Neutrophil (primary cell): ENCODE measurements around the gene DSC3.
"Not testable (repeated sequence)": the region's sequence is repeated elsewhere in the genome, so short reads cannot be mapped to it uniquely, and the experiment has no call there.

Source experiments
- H3K27ac ChIP-seq: fragments of 200-600 bp; sonication (generic); 2 replicates; pipeline ENCODE4 v1.5.1; 2016; ENCODE audit warnings: mild to moderate bottlenecking, moderate library complexity
- H3K27me3 ChIP-seq: fragments of 200-600 bp; sonication (generic); 2 replicates; pipeline ENCODE4 v1.6.0; 2016; ENCODE audit warnings: mild to moderate bottlenecking
- H3K36me3 ChIP-seq: fragments of 200-600 bp; sonication (generic); 2 replicates; pipeline ENCODE4 v1.5.1; 2017
- H3K4me1 ChIP-seq, 2 experiments: fragments of 200-600 bp in 1 of 2; sonication (generic) in 1 of 2; 1 replicate in 1 of 2; 2 replicates in 1 of 2; pipeline versions ENCODE4 v1.5.1 to v1.6.1; 2013 to 2016; ENCODE audit warnings: low read depth in 1 of 2, low read length in 1 of 2, mild to moderate bottlenecking in 1 of 2, moderate library complexity in 1 of 2; ENCODE audit not compliant: control insufficient read depth in 1 of 2, insufficient read depth in 1 of 2
- H3K4me3 ChIP-seq, 2 experiments: fragments of 200-600 bp in 1 of 2; sonication (generic) in 1 of 2; 1 replicate in 1 of 2; 2 replicates in 1 of 2; pipeline ENCODE4 v1.5.1; 2013 to 2016; ENCODE audit warnings: low read depth in 1 of 2, low read length in 1 of 2, mild to moderate bottlenecking in 1 of 2, moderate library complexity in 1 of 2
- H3K9me3 ChIP-seq: fragments of 200-600 bp; sonication (generic); 2 replicates; pipeline ENCODE4 v1.5.1; 2016
- TF ChIP-seq, protein P1 (sequence below): fragments of 200-600 bp; sonication (generic); IDR thresholded peaks from 2 replicates; pipeline ENCODE4 v1.5.1; 2016; ENCODE audit warnings: antibody characterized with exemption

The DSC3 gene

DNA sequence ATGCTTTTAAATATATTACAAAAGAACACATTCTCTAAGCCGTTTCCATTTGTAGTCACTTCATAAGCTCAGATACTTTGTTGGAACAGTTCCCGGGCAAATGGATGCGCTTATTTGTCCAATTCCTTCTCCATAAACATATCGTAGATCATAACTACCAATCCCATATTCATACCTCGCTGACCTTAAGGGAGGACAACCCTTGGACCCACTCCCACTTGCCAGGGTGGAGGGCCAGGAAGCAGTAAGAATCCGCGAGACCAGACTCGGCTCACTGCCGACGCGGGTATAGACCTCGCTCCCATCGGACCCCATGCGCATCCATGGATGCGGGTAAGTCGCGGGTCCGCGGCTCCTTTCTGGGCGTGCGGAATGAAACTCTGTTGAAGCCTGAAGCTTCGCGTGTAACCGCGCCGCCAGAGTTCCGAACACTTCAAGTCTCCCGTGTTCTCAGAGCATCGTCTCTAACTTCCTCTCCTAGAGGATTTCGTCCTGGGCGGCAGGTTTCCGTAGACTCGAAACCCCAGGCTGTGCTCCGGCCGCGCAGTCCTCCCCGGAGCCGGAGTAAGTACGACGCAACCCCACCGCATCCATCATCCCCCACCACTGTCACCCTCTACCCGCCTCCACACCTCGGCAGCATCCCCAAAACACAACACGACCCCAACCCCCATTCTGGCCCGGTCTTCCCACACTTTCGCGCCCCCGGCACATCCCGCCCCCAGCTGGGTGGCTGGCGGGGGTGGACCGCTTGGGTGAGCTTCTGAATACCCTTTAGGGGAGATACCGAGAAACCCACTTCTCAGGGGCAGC is 1.1 kb downstream of the DSC3 start:
- no peak overlapping the region for H3K4me3 ChIP-seq
- H3K4me1 ChIP-seq, result peaks cover 0 to 11% of the 10 kb centered on the region in 2 experiments
- H3K36me3 ChIP-seq, result no peaks in the 10 kb centered on the region
- H3K9me3 ChIP-seq, result no peaks in the 10 kb centered on the region
- H3K27me3 ChIP-seq, result peaks cover 100% of the 10 kb centered on the region
- TF ChIP-seq, protein P1, sequence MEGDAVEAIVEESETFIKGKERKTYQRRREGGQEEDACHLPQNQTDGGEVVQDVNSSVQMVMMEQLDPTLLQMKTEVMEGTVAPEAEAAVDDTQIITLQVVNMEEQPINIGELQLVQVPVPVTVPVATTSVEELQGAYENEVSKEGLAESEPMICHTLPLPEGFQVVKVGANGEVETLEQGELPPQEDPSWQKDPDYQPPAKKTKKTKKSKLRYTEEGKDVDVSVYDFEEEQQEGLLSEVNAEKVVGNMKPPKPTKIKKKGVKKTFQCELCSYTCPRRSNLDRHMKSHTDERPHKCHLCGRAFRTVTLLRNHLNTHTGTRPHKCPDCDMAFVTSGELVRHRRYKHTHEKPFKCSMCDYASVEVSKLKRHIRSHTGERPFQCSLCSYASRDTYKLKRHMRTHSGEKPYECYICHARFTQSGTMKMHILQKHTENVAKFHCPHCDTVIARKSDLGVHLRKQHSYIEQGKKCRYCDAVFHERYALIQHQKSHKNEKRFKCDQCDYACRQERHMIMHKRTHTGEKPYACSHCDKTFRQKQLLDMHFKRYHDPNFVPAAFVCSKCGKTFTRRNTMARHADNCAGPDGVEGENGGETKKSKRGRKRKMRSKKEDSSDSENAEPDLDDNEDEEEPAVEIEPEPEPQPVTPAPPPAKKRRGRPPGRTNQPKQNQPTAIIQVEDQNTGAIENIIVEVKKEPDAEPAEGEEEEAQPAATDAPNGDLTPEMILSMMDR, result no peak
- no peak overlapping the region for H3K27ac ChIP-seq

GRCh38 chr18:31040686-31041270 is 1.8 kb downstream of the DSC3 start:
- Histone ChIP-seq H3K27me3 (peaks cover 93% of the 10 kb centered on the region), H3K27ac (no peak overlapping the region), H3K4me3 (no peak overlapping the region), H3K4me1 (peaks cover 0 to 11% of the 10 kb centered on the region in 2 experiments), H3K9me3 (no peaks in the 10 kb centered on the region), H3K36me3 (no peaks in the 10 kb centered on the region)
- TF ChIP-seq, protein P1, result no peak

GRCh38 chr18:31039426-31039825 is 3.1 kb downstream of the DSC3 start:
- Histone ChIP-seq H3K4me1 (peaks cover 0 to 11% of the 10 kb centered on the region in 2 experiments), H3K36me3 (no peaks in the 10 kb centered on the region), H3K27ac (no peak overlapping the region), H3K27me3 (peaks cover 86% of the 10 kb centered on the region), H3K9me3 (no peaks in the 10 kb centered on the region), H3K4me3 (no peak overlapping the region)
- TF ChIP-seq, protein P1, result no peak

DNA sequence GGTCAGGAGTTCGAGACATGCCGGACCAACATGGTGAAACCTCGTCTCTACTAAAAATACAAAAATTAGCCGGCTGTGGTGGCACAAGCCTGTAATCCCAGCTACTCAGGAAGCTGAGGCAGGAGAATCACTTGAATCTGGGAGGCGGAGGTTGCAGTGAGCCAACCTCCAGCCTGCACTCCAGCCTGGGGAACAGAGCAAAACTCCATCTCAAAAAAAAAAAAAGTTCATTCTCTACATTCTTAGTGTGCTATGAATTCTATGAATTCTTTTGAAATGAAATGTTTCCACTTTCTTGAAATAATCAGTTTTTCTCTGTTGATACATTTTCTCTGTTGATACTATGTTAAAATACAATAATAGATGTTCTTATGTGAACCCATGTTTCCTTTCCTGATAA is 4.9 kb downstream of the DSC3 start:
- H3K36me3 ChIP-seq, H3K27ac ChIP-seq, H3K4me1 ChIP-seq, H3K4me3 ChIP-seq, H3K9me3 ChIP-seq: not testable (repeated sequence)
- peaks cover 70% of the 10 kb centered on the region for H3K27me3 ChIP-seq

GRCh38 chr18:31034541-31034940 is 8.0 kb downstream of the DSC3 start:
- no peak overlapping the region for H3K4me3 ChIP-seq
- H3K27ac ChIP-seq, result no peak overlapping the region
- H3K4me1 ChIP-seq, result no peaks in the 10 kb centered on the region
- H3K27me3 ChIP-seq, result peaks cover 39% of the 10 kb centered on the region
- no peaks in the 10 kb centered on the region for H3K36me3 ChIP-seq
- TF ChIP-seq, protein P1, result no peak
- no peaks in the 10 kb centered on the region for H3K9me3 ChIP-seq

DNA sequence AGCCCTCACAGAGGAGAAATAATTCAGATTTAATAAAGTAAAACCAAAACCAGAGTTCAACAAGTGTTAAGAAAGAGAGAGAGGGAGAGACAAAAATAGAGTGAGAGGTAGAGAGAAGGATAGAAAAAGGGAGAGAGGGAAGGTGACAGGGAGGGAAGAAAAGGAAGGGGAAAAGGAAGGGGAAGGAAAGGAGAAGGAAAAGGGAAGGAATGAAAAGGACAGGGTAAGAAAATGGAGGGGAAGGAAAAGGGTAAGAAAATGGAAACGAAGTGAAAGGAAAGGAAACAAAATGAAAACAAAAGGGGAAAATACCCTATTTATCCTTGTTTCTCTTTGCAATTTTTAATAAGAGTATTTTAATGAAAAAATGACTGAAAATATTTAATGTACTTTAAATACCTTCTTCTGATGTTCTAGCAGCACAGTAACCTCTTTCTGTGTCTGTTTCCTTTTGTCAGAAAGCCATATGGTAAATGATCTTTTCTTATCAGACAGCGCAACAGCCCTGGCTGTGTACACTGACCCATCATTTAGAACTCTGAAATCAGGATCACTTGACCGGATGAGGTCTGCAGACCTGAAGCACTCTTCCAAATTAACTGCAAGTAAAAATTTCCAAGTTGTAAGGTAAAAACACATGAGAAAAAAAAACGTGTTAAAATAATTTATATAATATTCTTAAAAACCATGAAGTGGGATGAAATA is 11.8 kb downstream of the DSC3 start:
- no peak overlapping the region for H3K4me3 ChIP-seq

More for the DNA sequence above, 11.8 kb downstream of the DSC3 start:
- H3K36me3 ChIP-seq, result no peaks in the 10 kb centered on the region
- no peak overlapping the region for H3K27ac ChIP-seq
- peaks cover 8% of the 10 kb centered on the region for H3K27me3 ChIP-seq
- H3K4me1 ChIP-seq, result no peaks in the 10 kb centered on the region
- no peaks in the 10 kb centered on the region for H3K9me3 ChIP-seq
- TF ChIP-seq, protein P1, result no peak
